Activated B cell treated with CpG ODN at 0.5 μM for 24 hours (primary cell): ENCODE measurements around the gene EXTL2. TPM values are rescaled to one million over a fixed set of nuclear protein-coding genes. Genes with fewer than 3 reads are reported as not detected.
"Not testable (repeated sequence)": the region's sequence is repeated elsewhere in the genome, so short reads cannot be mapped to it uniquely, and the experiment has no call there.

Experiments
- ATAC-seq: fragments of 200-7000 bp; cut with Tn5 transposase; one replicate; pipeline ENCODE4 v1.10.0; 2021; ENCODE audit warnings: low read depth, mild to moderate bottlenecking, moderate library complexity
- CTCF ChIA-PET: fragments of 350-600 bp; sonication (Branson Sonifier 250); formaldehyde crosslinking; loops from one replicate; lab custom pipeline; 2021; ENCODE audit warnings: antibody characterized with exemption; lab: Charles Lee
- POLR2A ChIA-PET: fragments of 350-600 bp; sonication (Branson Sonifier 250); formaldehyde crosslinking; loops from one replicate; lab custom pipeline; 2021; ENCODE audit warnings: antibody characterized with exemption; lab: Charles Lee
- DNase-seq: peaks from one replicate; pipeline ENCODE4 v3.0.0; 2022
- H3K27ac Mint-ChIP-seq: one replicate; pipeline ENCODE4 v1.8.0; 2020; ENCODE audit warnings: mixed read lengths
- H3K27me3 Mint-ChIP-seq: one replicate; pipeline ENCODE4 v1.8.0; 2021; ENCODE audit warnings: mixed read lengths
- H3K36me3 Mint-ChIP-seq: one replicate; pipeline ENCODE4 v1.8.0; 2021; ENCODE audit warnings: low read depth, mixed read lengths
- H3K4me1 Mint-ChIP-seq: one replicate; pipeline ENCODE4 v1.8.0; 2021; ENCODE audit warnings: mixed read lengths
- H3K4me3 Mint-ChIP-seq: one replicate; pipeline ENCODE4 v1.8.0; 2020; ENCODE audit warnings: mild to moderate bottlenecking, mixed read lengths
- H3K9me3 Mint-ChIP-seq: one replicate; pipeline ENCODE4 v1.8.0; 2020; ENCODE audit warnings: mixed read lengths
- intact Hi-C: fragments of 100-400 bp; cut with micrococcal nuclease; formaldehyde crosslinking; loops from one replicate; pipeline ENCODE4 v1.15.1; 2024
- total RNA-seq: library from RNA; stranded (reverse); gene quantifications from 2 replicates; pipeline ENCODE4 v1.2.3, GENCODE V29; 2022
- TF ChIP-seq, protein P1 (sequence below): fragments of 200-600 bp; IDR thresholded peaks from one replicate; pipeline ENCODE4 v1.8.0; 2022; ENCODE audit warnings: antibody characterized with exemption, mild to moderate bottlenecking

Gene EXTL2
- total RNA-seq, 1 donor from 2014 or later: 4.8 TPM

DNA sequence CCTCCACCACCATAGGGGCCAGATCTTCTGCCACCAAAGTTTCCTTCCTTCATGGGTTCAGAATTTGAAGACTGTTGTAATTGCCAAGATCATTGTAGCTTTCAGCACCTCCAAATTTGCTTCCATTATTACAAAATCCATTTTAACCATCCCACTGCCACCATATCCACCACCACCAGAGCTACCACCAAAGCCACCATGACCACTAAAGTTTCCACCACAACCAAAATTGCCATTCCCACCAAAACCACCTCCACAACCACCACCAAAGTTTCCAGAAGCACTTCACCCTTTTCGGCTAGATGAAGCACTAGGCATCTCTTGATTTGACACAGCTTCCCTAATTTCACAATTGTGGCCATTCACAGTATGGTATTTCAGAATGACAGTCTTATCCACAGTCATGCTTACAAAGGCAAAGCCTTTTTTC, 46.5 kb upstream of the EXTL2 start:
- peaks cover 38% of the 10 kb centered on the region for H3K4me1 Mint-ChIP-seq
- H3K27me3 Mint-ChIP-seq: no peaks in the 10 kb centered on the region
- no peak overlapping the region for H3K4me3 Mint-ChIP-seq

DNA sequence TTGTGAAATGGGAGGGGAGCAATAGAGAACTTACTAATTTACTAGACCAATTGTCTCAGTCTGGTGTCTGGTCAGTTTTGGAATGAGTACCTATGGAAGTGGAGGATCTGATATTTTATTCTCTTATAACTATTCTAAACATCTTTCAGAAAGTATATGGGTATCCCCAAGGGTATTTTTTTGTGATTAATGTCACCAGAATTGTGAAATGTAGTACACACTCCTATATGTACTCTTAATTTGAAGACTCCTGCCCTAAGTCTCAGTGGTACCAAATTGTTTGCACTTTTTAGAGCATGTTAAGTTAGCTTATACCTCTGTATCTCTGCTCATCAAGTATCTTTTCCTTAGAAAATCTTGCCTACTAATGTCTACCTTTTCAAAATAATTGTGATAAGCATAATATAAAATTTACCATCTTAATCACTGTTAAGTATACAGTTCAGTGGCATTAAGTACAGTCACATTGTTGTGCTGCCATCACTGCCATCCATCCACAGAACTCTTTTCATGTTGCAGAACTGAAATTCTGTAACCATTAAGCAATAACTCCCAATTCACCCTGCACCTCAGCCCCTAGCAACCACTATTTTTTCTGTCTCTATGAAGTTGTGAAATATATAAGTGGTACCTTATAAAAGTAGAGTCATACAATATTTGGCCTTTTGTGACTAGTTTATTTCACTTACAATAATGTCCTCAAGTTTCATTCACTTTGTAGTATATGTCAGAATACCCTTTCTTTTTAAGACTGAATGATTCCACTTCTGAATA, 41.7 kb upstream of the EXTL2 start:
- intact Hi-C loops: loop anchor here (5.0 kb wide), 1 partner anchor 36 kb away; no protein-coding TSS in a partner anchor
- no peak overlapping the region for H3K27ac Mint-ChIP-seq
- H3K4me1 Mint-ChIP-seq: peaks cover 17% of the 10 kb centered on the region
- no peaks in the 10 kb centered on the region for H3K27me3 Mint-ChIP-seq
- ATAC-seq (no peak), DNase-seq (no peak)
- peaks cover 2% of the 10 kb centered on the region for H3K9me3 Mint-ChIP-seq
- POLR2A ChIA-PET: no interaction called here
- TF ChIP-seq, protein P1, sequence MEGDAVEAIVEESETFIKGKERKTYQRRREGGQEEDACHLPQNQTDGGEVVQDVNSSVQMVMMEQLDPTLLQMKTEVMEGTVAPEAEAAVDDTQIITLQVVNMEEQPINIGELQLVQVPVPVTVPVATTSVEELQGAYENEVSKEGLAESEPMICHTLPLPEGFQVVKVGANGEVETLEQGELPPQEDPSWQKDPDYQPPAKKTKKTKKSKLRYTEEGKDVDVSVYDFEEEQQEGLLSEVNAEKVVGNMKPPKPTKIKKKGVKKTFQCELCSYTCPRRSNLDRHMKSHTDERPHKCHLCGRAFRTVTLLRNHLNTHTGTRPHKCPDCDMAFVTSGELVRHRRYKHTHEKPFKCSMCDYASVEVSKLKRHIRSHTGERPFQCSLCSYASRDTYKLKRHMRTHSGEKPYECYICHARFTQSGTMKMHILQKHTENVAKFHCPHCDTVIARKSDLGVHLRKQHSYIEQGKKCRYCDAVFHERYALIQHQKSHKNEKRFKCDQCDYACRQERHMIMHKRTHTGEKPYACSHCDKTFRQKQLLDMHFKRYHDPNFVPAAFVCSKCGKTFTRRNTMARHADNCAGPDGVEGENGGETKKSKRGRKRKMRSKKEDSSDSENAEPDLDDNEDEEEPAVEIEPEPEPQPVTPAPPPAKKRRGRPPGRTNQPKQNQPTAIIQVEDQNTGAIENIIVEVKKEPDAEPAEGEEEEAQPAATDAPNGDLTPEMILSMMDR: no peak
- CTCF ChIA-PET: no interaction called here
- peaks cover 64% of the 10 kb centered on the region for H3K36me3 Mint-ChIP-seq
- no peak overlapping the region for H3K4me3 Mint-ChIP-seq

More for the DNA sequence above, 46.5 kb upstream of the EXTL2 start:
- H3K27ac Mint-ChIP-seq: no peak overlapping the region
- TF ChIP-seq, protein P1: no peak
- no peak for DNase-seq
- ChIA-PET POLR2A (interaction anchor here (1.0 kb wide), 1 partner anchor 11 kb away, joined by 3 read pairs; no protein-coding TSS in a partner anchor), CTCF (interaction anchor here (1.0 to 1.4 kb wide), 2 partner anchors 44 to 347 kb away, joined by 3 to 5 read pairs; no protein-coding TSS in a partner anchor)
- H3K9me3 Mint-ChIP-seq: peaks cover under 1% of the 10 kb centered on the region
- intact Hi-C loops: loop anchor here (2.0 kb wide), 1 partner anchor 16 kb away; no protein-coding TSS in a partner anchor
- no peak for ATAC-seq
- H3K36me3 Mint-ChIP-seq: peaks cover 68% of the 10 kb centered on the region

DNA sequence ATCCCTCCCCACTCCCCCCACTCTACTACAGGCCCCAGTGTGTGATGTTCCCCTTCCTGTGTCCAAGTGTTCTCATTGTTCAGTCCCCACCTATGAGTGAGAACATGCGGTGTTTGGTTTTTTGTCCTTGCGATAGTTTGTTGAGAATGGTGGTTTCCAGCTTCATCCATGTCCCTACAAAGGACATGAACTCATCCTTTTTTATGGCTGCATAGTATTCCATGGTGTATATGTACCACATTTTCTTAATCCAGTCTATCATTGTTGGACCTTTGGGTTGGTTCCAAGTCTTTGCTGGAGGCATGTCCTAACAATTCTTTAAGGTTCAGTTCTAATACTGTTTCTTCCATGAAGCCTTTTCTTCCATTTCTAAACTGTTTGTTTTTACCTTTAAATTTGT, 38.9 kb upstream of the EXTL2 start:
- H3K4me3 Mint-ChIP-seq, H3K9me3 Mint-ChIP-seq, H3K27me3 Mint-ChIP-seq, intact Hi-C loops, ATAC-seq, H3K27ac Mint-ChIP-seq, DNase-seq: not testable (repeated sequence)
- ChIA-PET CTCF (interaction anchor here (0.7 to 2.2 kb wide), 2 partner anchors 355 to 357 kb away, joined by 3 to 7 read pairs; no protein-coding TSS in a partner anchor), POLR2A (interaction anchor here (0.7 kb wide), 1 partner anchor 303 kb away, joined by 4 read pairs; no protein-coding TSS in a partner anchor)
- H3K4me1 Mint-ChIP-seq: peaks cover 18% of the 10 kb centered on the region
- peaks cover 51% of the 10 kb centered on the region for H3K36me3 Mint-ChIP-seq

DNA sequence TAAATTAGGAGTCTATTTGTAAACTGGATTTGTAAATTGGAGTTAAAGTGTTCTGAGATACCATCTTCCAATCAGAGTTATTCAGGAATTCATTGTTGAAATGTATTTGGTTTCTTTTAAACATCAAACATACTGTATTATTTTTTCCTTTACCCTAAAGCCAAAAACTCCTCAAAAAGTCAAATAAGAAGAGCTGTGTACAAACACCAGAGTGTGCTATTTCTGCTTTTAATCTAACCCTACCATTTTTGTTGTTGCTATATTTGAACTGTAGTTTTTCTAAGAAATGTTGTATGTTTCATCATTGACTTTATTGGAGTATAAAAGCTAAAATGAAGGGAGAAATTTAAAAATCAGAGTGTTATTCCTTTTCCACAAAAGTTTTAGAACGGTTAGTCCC, 37.1 kb upstream of the EXTL2 start:
- ChIA-PET CTCF (interaction anchor here (1.4 to 2.2 kb wide), 3 partner anchors 307 to 357 kb away, joined by 4 to 7 read pairs (median 4); no protein-coding TSS in a partner anchor), POLR2A (interaction anchor here (0.9 kb wide), 1 partner anchor 305 kb away, joined by 9 read pairs; the partner anchor contains the start of gene S1PR1)
- H3K27ac Mint-ChIP-seq: no peak overlapping the region
- TF ChIP-seq, protein P1: no peak
- DNase-seq: no peak
- no peak for ATAC-seq
- peaks cover 2% of the 10 kb centered on the region for H3K9me3 Mint-ChIP-seq
- H3K4me3 Mint-ChIP-seq: no peak overlapping the region
- H3K36me3 Mint-ChIP-seq: peaks cover 37% of the 10 kb centered on the region
- peaks cover 18% of the 10 kb centered on the region for H3K4me1 Mint-ChIP-seq
- intact Hi-C loops: loop anchor here (2.0 kb wide), 1 partner anchor 357 kb away; no protein-coding TSS in a partner anchor
- no peaks in the 10 kb centered on the region for H3K27me3 Mint-ChIP-seq

DNA sequence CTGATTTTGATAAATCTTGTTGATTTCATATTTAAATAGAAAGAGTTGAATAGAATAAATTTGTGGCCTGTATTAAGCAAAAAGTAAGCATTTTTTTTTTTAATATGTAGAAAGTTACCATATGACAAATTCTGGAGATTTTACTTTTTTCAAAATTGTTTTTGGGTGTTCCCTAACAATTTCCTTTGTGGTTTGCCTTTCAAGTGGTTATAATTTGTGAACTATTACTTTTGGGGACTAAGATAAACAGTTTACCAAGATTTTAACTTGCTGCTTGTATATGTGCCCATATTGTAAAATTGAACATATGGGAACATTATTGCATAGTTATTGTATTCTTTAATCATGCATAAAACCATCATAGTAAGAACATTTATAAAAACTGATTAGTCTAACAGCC, 35.9 kb upstream of the EXTL2 start:
- Mint-ChIP-seq H3K27ac (no peak overlapping the region), H3K4me3 (no peak overlapping the region), H3K27me3 (no peaks in the 10 kb centered on the region), H3K9me3 (peaks cover 2% of the 10 kb centered on the region), H3K4me1 (peaks cover 18% of the 10 kb centered on the region), H3K36me3 (peaks cover 34% of the 10 kb centered on the region)
- TF ChIP-seq, protein P1: no peak
- no peak for DNase-seq
- ATAC-seq: no peak
- intact Hi-C loops: loop anchor here (2.0 kb wide), 1 partner anchor 358 kb away; no protein-coding TSS in a partner anchor
- ChIA-PET POLR2A (interaction anchor here (0.6 to 0.8 kb wide), 2 partner anchors 10 to 322 kb away, joined by 3 to 4 read pairs; no protein-coding TSS in a partner anchor), CTCF (interaction anchor here (1.0 to 10.1 kb wide), 2 partner anchors 308 to 359 kb away, joined by 3 to 130 read pairs; no protein-coding TSS in a partner anchor)
